ENCODE measurements around the gene SKIC2. TPM values are rescaled to one million over a fixed set of nuclear protein-coding genes. Genes with fewer than 3 reads are reported as not detected.
"Not testable (repeated sequence)": the region's sequence is repeated elsewhere in the genome, so short reads cannot be mapped to it uniquely, and the experiment has no call there.

SKIC2 gene
- total RNA-seq, 4 donors from 2014 or later: 52.8 to 173 (median 71.3) TPM

- TF ChIP-seq POLR2A (IDR thresholded peaks at IDR 0.05) (no peak), CTCF (IDR thresholded peaks at IDR 0.05) (no peak), EP300 (IDR thresholded peaks at IDR 0.05; ENCODE audit: low read depth) (no peak), POLR2AphosphoS5 (IDR thresholded peaks at IDR 0.05) (no peak)
- WGBS, 2 donors (ENCODE audit: low coverage in 1 of 2): 95 to 96% methylated on average over 5 to 12 of the region's 12 CpGs
- in situ Hi-C loops (cut with MboI; ENCODE audit: low pct_ligation_motif_present in 1 of 4, low pct_unique_long_range_greater_than_20kb in 1 of 4, low sequenced_read_pairs in 3 of 4): no loop called here
- H3K36me3 ChIP-seq: peaks cover 0 to 5% (median 2%) of the 10 kb centered on the region in 4 donors
- H3K27me3 ChIP-seq: no peaks in the 10 kb centered on the region
- no peak for DNase-seq
- H3K27ac ChIP-seq: no peak overlapping the region
- H3K9me3 ChIP-seq: no peaks in the 10 kb centered on the region
- peaks cover 6 to 9% (median 7%) of the 10 kb centered on the region in 4 donors for H3K4me1 ChIP-seq
- H3K4me3 ChIP-seq: no peak overlapping the region
- intact Hi-C loops (cut with DNase I; ENCODE audit: low total_unique reads): no loop called here
Measured at GRCh38 chr6:31977816-31978431, 18.9 kb downstream of the SKIC2 start.

- TF ChIP-seq POLR2A (IDR thresholded peaks at IDR 0.05): no peak
- no peak for TF ChIP-seq CTCF (IDR thresholded peaks at IDR 0.05)
- no peak for TF ChIP-seq EP300 (IDR thresholded peaks at IDR 0.05; ENCODE audit: low read depth)
- no peak for TF ChIP-seq POLR2AphosphoS5 (IDR thresholded peaks at IDR 0.05)
- in situ Hi-C loops (cut with MboI; ENCODE audit: low pct_ligation_motif_present in 1 of 4, low pct_unique_long_range_greater_than_20kb in 1 of 4, low sequenced_read_pairs in 3 of 4): no loop called here
- intact Hi-C loops (cut with DNase I; ENCODE audit: low total_unique reads): no loop called here
- 91 to 100% methylated on average over 1 to 5 of the region's 5 CpGs for WGBS, 2 donors (ENCODE audit: low coverage in 1 of 2)
- Histone ChIP-seq H3K27me3 (no peaks in the 10 kb centered on the region), H3K36me3 (peaks cover 0 to 5% (median 2%) of the 10 kb centered on the region in 4 donors), H3K9me3 (no peaks in the 10 kb centered on the region), H3K4me1 (no peaks in the 10 kb centered on the region), H3K27ac (no peak overlapping the region), H3K4me3 (no peak overlapping the region)
- no peak for DNase-seq
Measured at GRCh38 chr6:31978831-31979230, 19.9 kb downstream of the SKIC2 start.

- in situ Hi-C loops (cut with MboI; ENCODE audit: low pct_ligation_motif_present in 1 of 4, low pct_unique_long_range_greater_than_20kb in 1 of 4, low sequenced_read_pairs in 3 of 4): no loop called here
- H3K27me3 ChIP-seq: no peaks in the 10 kb centered on the region
- no peaks in the 10 kb centered on the region for H3K9me3 ChIP-seq
- TF ChIP-seq CTCF (IDR thresholded peaks at IDR 0.05): no peak
- no peak for TF ChIP-seq EP300 (IDR thresholded peaks at IDR 0.05; ENCODE audit: low read depth)
- TF ChIP-seq POLR2AphosphoS5 (IDR thresholded peaks at IDR 0.05): no peak
- no peak overlapping the region for H3K4me3 ChIP-seq
- 95% methylated on average over 3 of the region's 3 CpGs; no CpG with 5 or more reads in 1 of the 2 donors for WGBS, 2 donors (ENCODE audit: low coverage in 1 of 2)
- intact Hi-C loops (cut with DNase I; ENCODE audit: low total_unique reads): no loop called here
- DNase-seq: no peak
- H3K36me3 ChIP-seq: peaks cover 0 to 5% (median 2%) of the 10 kb centered on the region in 4 donors
- no peaks in the 10 kb centered on the region for H3K4me1 ChIP-seq
- no peak overlapping the region for H3K27ac ChIP-seq
Measured at GRCh38 chr6:31979238-31979898, 20.4 kb downstream of the SKIC2 start.

GRCh38 chr6:31980195-31980876 lies 21.4 kb downstream of the SKIC2 start:
- WGBS, 2 donors (ENCODE audit: low coverage in 1 of 2): 70 to 96% methylated on average over 2 to 5 of the region's 13 CpGs
- H3K9me3 ChIP-seq; H3K36me3 ChIP-seq; in situ Hi-C loops (cut with MboI; ENCODE audit: low pct_ligation_motif_present in 1 of 4, low pct_unique_long_range_greater_than_20kb in 1 of 4, low sequenced_read_pairs in 3 of 4); DNase-seq; H3K4me1 ChIP-seq; H3K27ac ChIP-seq; intact Hi-C loops (cut with DNase I; ENCODE audit: low total_unique reads); H3K4me3 ChIP-seq; H3K27me3 ChIP-seq: not testable (repeated sequence)

- H3K4me3 ChIP-seq; DNase-seq; intact Hi-C loops (cut with DNase I; ENCODE audit: low total_unique reads); in situ Hi-C loops (cut with MboI; ENCODE audit: low pct_ligation_motif_present in 1 of 4, low pct_unique_long_range_greater_than_20kb in 1 of 4, low sequenced_read_pairs in 3 of 4); H3K27ac ChIP-seq; H3K36me3 ChIP-seq; H3K9me3 ChIP-seq; H3K27me3 ChIP-seq; H3K4me1 ChIP-seq: not testable (repeated sequence)
- WGBS, 2 donors (ENCODE audit: low coverage in 1 of 2): no CpG with 5 or more reads among the region's 5 CpGs
Measured at GRCh38 chr6:31980998-31981397, 22.0 kb downstream of the SKIC2 start.

GRCh38 chr6:31981744-31982143 lies 22.8 kb downstream of the SKIC2 start, which contains the start of gene C4A:
Gene C4A (plus strand): TSS chr6:31982057. CDS start chr6:31982108, 51 bp downstream.
- in situ Hi-C loops (cut with MboI; ENCODE audit: low pct_ligation_motif_present in 1 of 4, low pct_unique_long_range_greater_than_20kb in 1 of 4, low sequenced_read_pairs in 3 of 4): not testable (repeated sequence)
- WGBS, 2 donors (ENCODE audit: low coverage in 1 of 2): no CpG with 5 or more reads among the region's 7 CpGs

GRCh38 chr6:31989363-31989762 lies 30.4 kb downstream of the SKIC2 start:
- H3K27ac ChIP-seq; DNase-seq; in situ Hi-C loops (cut with MboI; ENCODE audit: low pct_ligation_motif_present in 1 of 4, low pct_unique_long_range_greater_than_20kb in 1 of 4, low sequenced_read_pairs in 3 of 4); H3K9me3 ChIP-seq; H3K27me3 ChIP-seq; H3K4me1 ChIP-seq; H3K4me3 ChIP-seq; intact Hi-C loops (cut with DNase I; ENCODE audit: low total_unique reads); H3K36me3 ChIP-seq: not testable (repeated sequence)
- no CpG with 5 or more reads among the region's 10 CpGs for WGBS, 2 donors (ENCODE audit: low coverage in 1 of 2)

More at GRCh38 chr6:31981744-31982143, 22.8 kb downstream of the SKIC2 start, which contains the start of gene C4A:
- H3K36me3 ChIP-seq; H3K27me3 ChIP-seq; DNase-seq; H3K9me3 ChIP-seq; H3K27ac ChIP-seq; H3K4me1 ChIP-seq; H3K4me3 ChIP-seq; intact Hi-C loops (cut with DNase I; ENCODE audit: low total_unique reads): not testable (repeated sequence)

Measured in transverse colon (tissue), 4 donors.